ENCODE measurements around the gene ROBO1.

ROBO1 gene

DNA sequence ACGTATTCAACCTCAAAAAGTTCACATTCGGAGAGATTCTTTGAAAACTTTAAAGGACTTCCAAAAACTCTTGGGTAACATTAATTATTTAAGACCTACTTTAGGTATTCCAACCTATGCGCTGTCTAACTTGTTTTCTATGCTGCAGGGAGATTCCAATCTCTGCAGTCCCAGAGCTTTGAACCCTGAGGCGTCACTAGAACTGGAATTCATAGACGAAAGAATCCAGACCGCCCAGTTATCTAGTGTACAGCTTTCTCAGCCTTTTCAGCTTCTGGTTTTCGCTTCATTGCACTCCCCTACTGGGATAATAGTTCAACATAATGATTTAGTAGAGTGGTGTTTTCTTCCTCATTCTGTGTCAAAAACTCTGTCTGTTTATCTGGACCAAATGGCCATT, 711.3 kb downstream of the ROBO1 start:
- H3K79me2 ChIP-seq (ENCODE audit: insufficient read depth, low read length), result no peaks in the 10 kb centered on the region
- ATAC-seq (ENCODE audit: insufficient read depth, low read depth), result no peak
- no peak overlapping the region for H3K9ac ChIP-seq (ENCODE audit: low read depth, low read length)

DNA sequence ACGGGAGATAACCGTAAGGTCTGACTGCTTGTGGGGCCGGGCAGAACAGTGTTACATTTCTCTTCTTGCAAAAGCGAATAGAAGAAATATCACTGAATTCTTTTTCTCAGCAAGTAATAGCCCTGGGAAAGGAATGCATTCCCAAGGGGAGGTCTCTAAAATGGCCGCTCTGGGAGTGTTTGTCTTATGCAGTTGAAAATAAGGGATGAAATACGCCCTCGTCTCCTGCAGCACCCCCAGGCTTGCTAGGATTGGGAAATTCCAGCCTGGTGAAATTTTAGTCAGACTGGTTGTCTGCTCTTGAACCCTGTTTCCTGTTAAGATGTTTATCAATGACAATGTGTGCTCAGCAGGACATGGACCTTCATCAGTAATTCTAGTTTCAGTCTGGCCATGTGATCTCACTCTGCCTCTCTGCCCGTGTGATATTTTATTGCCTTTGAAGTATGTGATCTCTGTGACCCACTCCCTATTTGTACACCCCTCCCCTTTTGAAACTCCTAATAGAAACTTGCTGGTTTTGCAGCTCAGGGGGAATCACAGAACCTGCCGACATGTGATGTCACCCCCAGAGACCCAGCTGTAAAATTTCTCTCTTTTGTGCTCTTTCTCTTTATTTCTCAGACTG, 715.6 kb downstream of the ROBO1 start:
- no peaks in the 10 kb centered on the region for H3K27me3 ChIP-seq (ENCODE audit: insufficient read depth, low read length, poor library complexity)
- H4K20me1 ChIP-seq (ENCODE audit: insufficient read depth, low read length), result no peaks in the 10 kb centered on the region
- ATAC-seq (ENCODE audit: insufficient read depth, low read depth), result no peak
- no peaks in the 10 kb centered on the region for H3K79me2 ChIP-seq (ENCODE audit: insufficient read depth, low read length)
- no peaks in the 10 kb centered on the region for H3K4me1 ChIP-seq (ENCODE audit: insufficient read depth, low read length)
- no peaks in the 10 kb centered on the region for H3K36me3 ChIP-seq (ENCODE audit: insufficient read depth, low read length)
- no peak overlapping the region for H3K27ac ChIP-seq (ENCODE audit: low read length)
- H3K9ac ChIP-seq (ENCODE audit: low read depth, low read length), result no peak overlapping the region
- DNase-seq, result peak; percentile 16
- H3K4me2 ChIP-seq (ENCODE audit: insufficient read depth, low read length), result no peak overlapping the region
- H2AFZ ChIP-seq (ENCODE audit: low read depth, low read length), result no peak overlapping the region
- TF ChIP-seq, protein P1, sequence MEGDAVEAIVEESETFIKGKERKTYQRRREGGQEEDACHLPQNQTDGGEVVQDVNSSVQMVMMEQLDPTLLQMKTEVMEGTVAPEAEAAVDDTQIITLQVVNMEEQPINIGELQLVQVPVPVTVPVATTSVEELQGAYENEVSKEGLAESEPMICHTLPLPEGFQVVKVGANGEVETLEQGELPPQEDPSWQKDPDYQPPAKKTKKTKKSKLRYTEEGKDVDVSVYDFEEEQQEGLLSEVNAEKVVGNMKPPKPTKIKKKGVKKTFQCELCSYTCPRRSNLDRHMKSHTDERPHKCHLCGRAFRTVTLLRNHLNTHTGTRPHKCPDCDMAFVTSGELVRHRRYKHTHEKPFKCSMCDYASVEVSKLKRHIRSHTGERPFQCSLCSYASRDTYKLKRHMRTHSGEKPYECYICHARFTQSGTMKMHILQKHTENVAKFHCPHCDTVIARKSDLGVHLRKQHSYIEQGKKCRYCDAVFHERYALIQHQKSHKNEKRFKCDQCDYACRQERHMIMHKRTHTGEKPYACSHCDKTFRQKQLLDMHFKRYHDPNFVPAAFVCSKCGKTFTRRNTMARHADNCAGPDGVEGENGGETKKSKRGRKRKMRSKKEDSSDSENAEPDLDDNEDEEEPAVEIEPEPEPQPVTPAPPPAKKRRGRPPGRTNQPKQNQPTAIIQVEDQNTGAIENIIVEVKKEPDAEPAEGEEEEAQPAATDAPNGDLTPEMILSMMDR (IDR thresholded peaks at IDR 0.05; ENCODE audit: borderline replicate concordance, extremely low read depth, low read length, poor library complexity, severe bottlenecking), result no peak
- TF ChIP-seq EZH2 (IDR thresholded peaks at IDR 0.05; ENCODE audit: borderline replicate concordance, low read depth, low read length, severe bottlenecking), result no peak
- H3K9me3 ChIP-seq (ENCODE audit: insufficient read depth, low read length, severe bottlenecking), result peaks cover 8% of the 10 kb centered on the region
- H3K4me3 ChIP-seq (ENCODE audit: low read depth in 1 of 2, low read length in 2 of 2), result no peak overlapping the region

More for the DNA sequence above, 711.3 kb downstream of the ROBO1 start:
- Histone ChIP-seq H3K4me3 (ENCODE audit: low read depth in 1 of 2, low read length in 2 of 2) (no peak overlapping the region), H3K4me2 (ENCODE audit: insufficient read depth, low read length) (no peak overlapping the region), H3K9me3 (ENCODE audit: insufficient read depth, low read length, severe bottlenecking) (peaks cover 8% of the 10 kb centered on the region), H3K27me3 (ENCODE audit: insufficient read depth, low read length, poor library complexity) (no peaks in the 10 kb centered on the region), H3K36me3 (ENCODE audit: insufficient read depth, low read length) (no peaks in the 10 kb centered on the region), H2AFZ (ENCODE audit: low read depth, low read length) (no peak overlapping the region), H3K27ac (ENCODE audit: low read length) (no peak overlapping the region), H4K20me1 (ENCODE audit: insufficient read depth, low read length) (no peaks in the 10 kb centered on the region), H3K4me1 (ENCODE audit: insufficient read depth, low read length) (no peaks in the 10 kb centered on the region)
- DNase-seq, result no peak
- no peak for TF ChIP-seq EZH2 (IDR thresholded peaks at IDR 0.05; ENCODE audit: borderline replicate concordance, low read depth, low read length, severe bottlenecking)
- TF ChIP-seq, protein P1 (IDR thresholded peaks at IDR 0.05; ENCODE audit: borderline replicate concordance, extremely low read depth, low read length, poor library complexity, severe bottlenecking), result no peak

DNA sequence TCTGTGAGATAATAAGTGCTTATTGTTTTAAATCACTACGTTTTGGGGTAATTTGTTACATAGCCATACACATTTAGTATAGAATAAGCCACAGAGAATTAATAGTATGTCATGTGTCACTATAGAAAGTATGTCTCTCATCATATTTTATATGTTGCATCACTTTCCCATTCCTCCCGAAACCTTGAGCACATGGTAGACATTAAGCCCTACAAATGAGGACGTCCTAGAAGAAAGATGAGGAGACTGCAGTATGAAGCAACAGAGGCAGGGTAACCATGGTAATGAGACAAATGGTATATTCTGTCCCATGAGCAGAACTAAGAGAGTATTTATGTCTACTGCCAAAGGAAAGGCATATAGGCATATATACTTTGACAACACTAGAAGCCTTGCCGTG, 720.2 kb downstream of the ROBO1 start:
- H3K9ac ChIP-seq (ENCODE audit: low read depth, low read length), result no peak overlapping the region
- no peaks in the 10 kb centered on the region for H3K27me3 ChIP-seq (ENCODE audit: insufficient read depth, low read length, poor library complexity)
- H3K79me2 ChIP-seq (ENCODE audit: insufficient read depth, low read length), result no peaks in the 10 kb centered on the region
- H3K36me3 ChIP-seq (ENCODE audit: insufficient read depth, low read length), result no peaks in the 10 kb centered on the region
- H3K4me3 ChIP-seq (ENCODE audit: low read depth in 1 of 2, low read length in 2 of 2), result no peak overlapping the region
- H3K4me2 ChIP-seq (ENCODE audit: insufficient read depth, low read length), result no peak overlapping the region
- H3K9me3 ChIP-seq (ENCODE audit: insufficient read depth, low read length, severe bottlenecking), result peaks cover 4% of the 10 kb centered on the region
- no peak overlapping the region for H3K27ac ChIP-seq (ENCODE audit: low read length)
- TF ChIP-seq, protein P1 (IDR thresholded peaks at IDR 0.05; ENCODE audit: borderline replicate concordance, extremely low read depth, low read length, poor library complexity, severe bottlenecking), result no peak
- TF ChIP-seq EZH2 (IDR thresholded peaks at IDR 0.05; ENCODE audit: borderline replicate concordance, low read depth, low read length, severe bottlenecking), result no peak
- H4K20me1 ChIP-seq (ENCODE audit: insufficient read depth, low read length), result no peaks in the 10 kb centered on the region
- ATAC-seq (ENCODE audit: insufficient read depth, low read depth) (no peak), DNase-seq (no peak)
- H2AFZ ChIP-seq (ENCODE audit: low read depth, low read length), result no peak overlapping the region
- no peaks in the 10 kb centered on the region for H3K4me1 ChIP-seq (ENCODE audit: insufficient read depth, low read length)
